ENCODE data around the gene BST2. TPM values are rescaled to one million over a fixed set of nuclear protein-coding genes. Genes with fewer than 3 reads are reported as not detected.

The BST2 gene
- total RNA-seq, 2 donors from 2014 or later, result 50.8 to 147 TPM

DNA sequence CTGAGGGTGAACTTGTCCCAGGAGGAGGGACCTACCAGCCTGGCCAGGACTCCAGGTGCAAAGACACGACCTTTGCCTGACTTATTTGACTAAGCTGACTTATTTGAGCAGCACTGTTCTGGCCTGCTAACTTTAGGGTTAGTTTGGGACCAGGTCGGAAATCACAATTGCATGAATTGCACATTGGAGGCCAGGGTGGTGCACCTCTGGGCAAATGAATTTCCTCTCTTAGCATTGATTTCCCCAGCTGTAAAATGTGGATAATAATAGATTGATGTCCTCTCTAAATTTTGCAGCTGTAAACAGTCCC lies 1.4 kb upstream of the BST2 start:
- Histone ChIP-seq H3K36me3 (ENCODE audit: control insufficient read depth, insufficient read depth, low read length) (peaks cover 10% of the 10 kb centered on the region), H3K27ac (ENCODE audit: low read depth, low read length) (no peak overlapping the region), H3K9ac (ENCODE audit: extremely low read depth, low read length, poor library complexity, severe bottlenecking) (no peak overlapping the region), H3K4me3 (ENCODE audit: low read length) (peak overlapping the region; percentile 98), H3K9me3 (ENCODE audit: control insufficient read depth, low read length) (no peaks in the 10 kb centered on the region), H3K27me3 (ENCODE audit: control insufficient read depth, insufficient read depth, low read length, poor library complexity, severe bottlenecking) (no peaks in the 10 kb centered on the region), H3K4me1 (ENCODE audit: control insufficient read depth, insufficient read depth, low read length) (peaks cover 19% of the 10 kb centered on the region)
- Mint-ChIP-seq H3K27ac (no peak overlapping the region), H3K36me3 (ENCODE audit: low read depth) (peaks cover 6% of the 10 kb centered on the region), H3K4me3 (no peak overlapping the region), H3K4me1 (peaks cover 13% of the 10 kb centered on the region), H3K9me3 (no peaks in the 10 kb centered on the region), H3K27me3 (ENCODE audit: insufficient read depth) (no peaks in the 10 kb centered on the region)
- 72 to 82% methylated on average over 1 to 2 of the region's 2 CpGs for WGBS, 2 experiments (ENCODE audit: insufficient coverage in 1 of 2, insufficient read length in 1 of 2)
- TF ChIP-seq, protein P1, sequence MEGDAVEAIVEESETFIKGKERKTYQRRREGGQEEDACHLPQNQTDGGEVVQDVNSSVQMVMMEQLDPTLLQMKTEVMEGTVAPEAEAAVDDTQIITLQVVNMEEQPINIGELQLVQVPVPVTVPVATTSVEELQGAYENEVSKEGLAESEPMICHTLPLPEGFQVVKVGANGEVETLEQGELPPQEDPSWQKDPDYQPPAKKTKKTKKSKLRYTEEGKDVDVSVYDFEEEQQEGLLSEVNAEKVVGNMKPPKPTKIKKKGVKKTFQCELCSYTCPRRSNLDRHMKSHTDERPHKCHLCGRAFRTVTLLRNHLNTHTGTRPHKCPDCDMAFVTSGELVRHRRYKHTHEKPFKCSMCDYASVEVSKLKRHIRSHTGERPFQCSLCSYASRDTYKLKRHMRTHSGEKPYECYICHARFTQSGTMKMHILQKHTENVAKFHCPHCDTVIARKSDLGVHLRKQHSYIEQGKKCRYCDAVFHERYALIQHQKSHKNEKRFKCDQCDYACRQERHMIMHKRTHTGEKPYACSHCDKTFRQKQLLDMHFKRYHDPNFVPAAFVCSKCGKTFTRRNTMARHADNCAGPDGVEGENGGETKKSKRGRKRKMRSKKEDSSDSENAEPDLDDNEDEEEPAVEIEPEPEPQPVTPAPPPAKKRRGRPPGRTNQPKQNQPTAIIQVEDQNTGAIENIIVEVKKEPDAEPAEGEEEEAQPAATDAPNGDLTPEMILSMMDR (conservative IDR thresholded peaks at IDR 0.05), result no peak
- no peak for DNase-seq

- Mint-ChIP-seq H3K27ac (peak overlapping the region; percentile 64), H3K36me3 (ENCODE audit: low read depth) (peaks cover 5% of the 10 kb centered on the region), H3K4me3 (no peak overlapping the region), H3K9me3 (no peaks in the 10 kb centered on the region), H3K27me3 (ENCODE audit: insufficient read depth) (no peaks in the 10 kb centered on the region), H3K4me1 (peaks cover 13% of the 10 kb centered on the region)
- Histone ChIP-seq H3K9me3 (ENCODE audit: control insufficient read depth, low read length) (no peaks in the 10 kb centered on the region), H3K4me3 (ENCODE audit: low read length) (peak overlapping the region; percentile 98), H3K27ac (ENCODE audit: low read depth, low read length) (no peak overlapping the region), H3K27me3 (ENCODE audit: control insufficient read depth, insufficient read depth, low read length, poor library complexity, severe bottlenecking) (no peaks in the 10 kb centered on the region), H3K36me3 (ENCODE audit: control insufficient read depth, insufficient read depth, low read length) (peaks cover 16% of the 10 kb centered on the region), H3K9ac (ENCODE audit: extremely low read depth, low read length, poor library complexity, severe bottlenecking) (no peak overlapping the region), H3K4me1 (ENCODE audit: control insufficient read depth, insufficient read depth, low read length) (peaks cover 19% of the 10 kb centered on the region)
- DNase-seq, result no peak
- TF ChIP-seq, protein P1 (conservative IDR thresholded peaks at IDR 0.05), result no peak
- WGBS, 2 experiments (ENCODE audit: insufficient coverage in 1 of 2, insufficient read length in 1 of 2), result 89 to 90% methylated on average over 7 to 10 of the region's 10 CpGs
Measured at GRCh38 chr19:17406046-17406886, 836 bp upstream of the BST2 start.

DNA sequence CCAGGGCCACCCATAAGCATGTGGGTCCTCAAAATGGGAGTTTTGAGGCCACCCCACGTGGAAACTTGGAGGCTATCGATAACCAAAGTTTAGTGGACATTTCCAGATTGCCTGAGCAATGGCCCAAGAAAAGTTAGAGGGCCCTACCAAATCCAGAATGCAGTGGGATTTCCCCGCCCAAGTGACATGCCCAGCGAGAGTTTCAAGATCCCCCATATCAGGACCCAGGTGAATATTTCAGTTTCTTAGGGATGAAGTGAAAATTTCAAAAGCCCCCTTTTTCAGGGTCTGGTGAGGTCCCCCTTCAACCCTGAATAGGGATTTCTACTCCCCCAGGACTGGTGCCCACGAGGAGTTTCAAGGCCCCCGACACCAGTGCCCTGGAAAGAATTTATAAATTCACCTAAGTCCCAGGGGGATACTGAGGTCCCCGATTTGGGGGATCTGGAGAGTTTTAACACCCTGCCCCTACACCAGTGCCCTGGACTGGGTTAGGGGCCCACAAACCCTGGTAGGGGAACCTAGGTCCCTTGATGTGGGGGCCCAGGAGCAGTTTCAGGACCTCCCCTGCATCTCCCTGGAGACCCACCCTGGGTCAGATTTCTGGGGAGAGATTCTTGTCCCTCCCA lies 695 bp downstream of the BST2 start:
- Histone ChIP-seq H3K27ac (ENCODE audit: low read depth, low read length) (peak overlapping the region; percentile 32), H3K9me3 (ENCODE audit: control insufficient read depth, low read length) (no peaks in the 10 kb centered on the region), H3K4me3 (ENCODE audit: low read length) (peak overlapping the region; percentile 98), H3K36me3 (ENCODE audit: control insufficient read depth, insufficient read depth, low read length) (peaks cover 20% of the 10 kb centered on the region), H3K4me1 (ENCODE audit: control insufficient read depth, insufficient read depth, low read length) (peaks cover 19% of the 10 kb centered on the region), H3K27me3 (ENCODE audit: control insufficient read depth, insufficient read depth, low read length, poor library complexity, severe bottlenecking) (no peaks in the 10 kb centered on the region), H3K9ac (ENCODE audit: extremely low read depth, low read length, poor library complexity, severe bottlenecking) (peak overlapping the region; percentile 97)
- DNase-seq, result no peak
- Mint-ChIP-seq H3K27ac (peak overlapping the region; percentile 94), H3K9me3 (no peaks in the 10 kb centered on the region), H3K36me3 (ENCODE audit: low read depth) (peaks cover 5% of the 10 kb centered on the region), H3K4me3 (peak overlapping the region; percentile 72), H3K27me3 (ENCODE audit: insufficient read depth) (no peaks in the 10 kb centered on the region), H3K4me1 (peaks cover 13% of the 10 kb centered on the region)
- TF ChIP-seq, protein P1 (conservative IDR thresholded peaks at IDR 0.05), result no peak
- 72 to 77% methylated on average over 5 to 7 of the region's 7 CpGs for WGBS, 2 experiments (ENCODE audit: insufficient coverage in 1 of 2, insufficient read length in 1 of 2)

Measured in endodermal cell (in vitro differentiated cells).